ENCODE results near the gene TOB1.

TOB1 gene

GRCh38 chr17:50905460-50905803 is 39.3 kb upstream of the TOB1 start:
- Histone ChIP-seq H3K4me1 (ENCODE audit: insufficient read depth, low read length) (peaks cover 6% of the 10 kb centered on the region), H3K36me3 (ENCODE audit: insufficient read depth, low read length) (no peaks in the 10 kb centered on the region), H3K27ac (ENCODE audit: low read length) (no peak overlapping the region), H3K9me3 (ENCODE audit: insufficient read depth, low read length, severe bottlenecking) (no peaks in the 10 kb centered on the region), H3K27me3 (ENCODE audit: insufficient read depth, low read length, poor library complexity) (peaks cover 4% of the 10 kb centered on the region), H2AFZ (ENCODE audit: low read depth, low read length) (no peak overlapping the region), H3K9ac (ENCODE audit: low read depth, low read length) (no peak overlapping the region), H3K79me2 (ENCODE audit: insufficient read depth, low read length) (no peaks in the 10 kb centered on the region), H3K4me3 (ENCODE audit: low read depth in 1 of 2, low read length in 2 of 2) (no peak overlapping the region), H3K4me2 (ENCODE audit: insufficient read depth, low read length) (no peak overlapping the region), H4K20me1 (ENCODE audit: insufficient read depth, low read length) (0 out of 2 replicates have a peak, but pooled peaks cover 4% of the 10 kb centered on the region)
- DNase-seq (no peak), ATAC-seq (ENCODE audit: insufficient read depth, low read depth) (no peak)
- TF ChIP-seq CTCF (IDR thresholded peaks at IDR 0.05; ENCODE audit: borderline replicate concordance, extremely low read depth, low read length, poor library complexity, severe bottlenecking) (no peak), EZH2 (IDR thresholded peaks at IDR 0.05; ENCODE audit: borderline replicate concordance, low read depth, low read length, severe bottlenecking) (no peak)

GRCh38 chr17:50904518-50905459 is 38.6 kb upstream of the TOB1 start:
- Histone ChIP-seq H3K27ac (ENCODE audit: low read length) (no peak overlapping the region), H2AFZ (ENCODE audit: low read depth, low read length) (no peak overlapping the region)

GRCh38 chr17:50903604-50904517 is 37.7 kb upstream of the TOB1 start:
- H3K4me3 ChIP-seq (ENCODE audit: low read depth in 1 of 2, low read length in 2 of 2) = no peak overlapping the region
- H3K27ac ChIP-seq (ENCODE audit: low read length) = no peak overlapping the region
- no peak overlapping the region for H3K9ac ChIP-seq (ENCODE audit: low read depth, low read length)
- no peaks in the 10 kb centered on the region for H3K36me3 ChIP-seq (ENCODE audit: insufficient read depth, low read length)
- ATAC-seq (ENCODE audit: insufficient read depth, low read depth) (no peak), DNase-seq (no peak)
- H2AFZ ChIP-seq (ENCODE audit: low read depth, low read length) = no peak overlapping the region
- no peaks in the 10 kb centered on the region for H3K79me2 ChIP-seq (ENCODE audit: insufficient read depth, low read length)
- TF ChIP-seq EZH2 (IDR thresholded peaks at IDR 0.05; ENCODE audit: borderline replicate concordance, low read depth, low read length, severe bottlenecking) (no peak), CTCF (IDR thresholded peaks at IDR 0.05; ENCODE audit: borderline replicate concordance, extremely low read depth, low read length, poor library complexity, severe bottlenecking) (no peak)
- H3K9me3 ChIP-seq (ENCODE audit: insufficient read depth, low read length, severe bottlenecking) = no peaks in the 10 kb centered on the region
- H3K4me2 ChIP-seq (ENCODE audit: insufficient read depth, low read length) = no peak overlapping the region
- no peaks in the 10 kb centered on the region for H3K4me1 ChIP-seq (ENCODE audit: insufficient read depth, low read length)
- no peaks in the 10 kb centered on the region for H3K27me3 ChIP-seq (ENCODE audit: insufficient read depth, low read length, poor library complexity)
- H4K20me1 ChIP-seq (ENCODE audit: insufficient read depth, low read length) = 0 out of 2 replicates have a peak, but pooled peaks cover 4% of the 10 kb centered on the region

More at GRCh38 chr17:50904518-50905459, 38.6 kb upstream of the TOB1 start:
- Histone ChIP-seq H3K9me3 (ENCODE audit: insufficient read depth, low read length, severe bottlenecking) (no peaks in the 10 kb centered on the region), H3K36me3 (ENCODE audit: insufficient read depth, low read length) (no peaks in the 10 kb centered on the region), H3K27me3 (ENCODE audit: insufficient read depth, low read length, poor library complexity) (peaks cover 4% of the 10 kb centered on the region), H3K4me2 (ENCODE audit: insufficient read depth, low read length) (no peak overlapping the region), H4K20me1 (ENCODE audit: insufficient read depth, low read length) (0 out of 2 replicates have a peak, but pooled peaks cover 4% of the 10 kb centered on the region), H3K4me1 (ENCODE audit: insufficient read depth, low read length) (peaks cover under 1% of the 10 kb centered on the region; the same call in 1 of the 2 replicates), H3K4me3 (ENCODE audit: low read depth in 1 of 2, low read length in 2 of 2) (no peak overlapping the region), H3K9ac (ENCODE audit: low read depth, low read length) (no peak overlapping the region), H3K79me2 (ENCODE audit: insufficient read depth, low read length) (no peaks in the 10 kb centered on the region)
- no peak for TF ChIP-seq CTCF (IDR thresholded peaks at IDR 0.05; ENCODE audit: borderline replicate concordance, extremely low read depth, low read length, poor library complexity, severe bottlenecking)
- TF ChIP-seq EZH2 (IDR thresholded peaks at IDR 0.05; ENCODE audit: borderline replicate concordance, low read depth, low read length, severe bottlenecking) = no peak
- no peak for ATAC-seq (ENCODE audit: insufficient read depth, low read depth)
- no peak for DNase-seq
